H9 (cell line): Measurements from ENCODE around the gene HIC1. TPM values are rescaled to one million over a fixed set of nuclear protein-coding genes. Genes with fewer than 3 reads are reported as not detected.
A peak's percentile ranks its signal among the peaks of the same experiment; 100 is the strongest.

Experiments
- DNase-seq: peaks from one replicate; pipeline ENCODE4 v3.0.0-alpha.2; 2017
- H2AFZ ChIP-seq: one replicate; pipeline ENCODE4 v1.6.1; 2013; ENCODE audit warnings: mild to moderate bottlenecking, low read length, control low read depth, moderate library complexity
- H2AK5ac ChIP-seq: 2 replicates; pipeline ENCODE4 v1.6.1; 2013; ENCODE audit warnings: low read length, control low read depth, mixed read lengths; ENCODE audit not compliant: insufficient read length
- H2BK120ac ChIP-seq: one replicate; pipeline ENCODE4 v1.6.1; 2013; ENCODE audit warnings: low read depth, mild to moderate bottlenecking, low read length, control low read depth, inconsistent platforms; ENCODE audit not compliant: poor library complexity, severe bottlenecking
- H2BK12ac ChIP-seq: 2 replicates; pipeline ENCODE4 v1.6.1; 2013; ENCODE audit warnings: low read length, control low read depth, mixed read lengths, low read depth; ENCODE audit not compliant: insufficient read length
- H2BK15ac ChIP-seq: 2 replicates; pipeline ENCODE4 v1.6.1; 2013; ENCODE audit warnings: low read depth, low read length, control low read depth
- H2BK20ac ChIP-seq: one replicate; pipeline ENCODE4 v1.6.1; 2013; ENCODE audit warnings: low read depth, mild to moderate bottlenecking, low read length, control low read depth, inconsistent platforms; ENCODE audit not compliant: poor library complexity, severe bottlenecking
- H2BK5ac ChIP-seq: 2 replicates; pipeline ENCODE4 v1.6.1; 2013; ENCODE audit warnings: low read length, control low read depth, mixed read lengths; ENCODE audit not compliant: insufficient read length
- H3K14ac ChIP-seq: 2 replicates; pipeline ENCODE4 v1.6.1; 2013; ENCODE audit warnings: low read length, control low read depth; ENCODE audit not compliant: insufficient read depth
- H3K18ac ChIP-seq: 2 replicates; pipeline ENCODE4 v1.6.1; 2013; ENCODE audit warnings: low read depth, mild to moderate bottlenecking, mixed read lengths, low read length, control low read depth; ENCODE audit not compliant: insufficient read length
- H3K23ac ChIP-seq: 2 replicates; pipeline ENCODE4 v1.6.1; 2013; ENCODE audit warnings: low read length, control low read depth, mixed read lengths, low read depth; ENCODE audit not compliant: insufficient read length
- H3K23me2 ChIP-seq: 2 replicates; pipeline ENCODE4 v1.6.1; 2013; ENCODE audit warnings: low read depth, mild to moderate bottlenecking, mixed read lengths, low read length, control low read depth; ENCODE audit not compliant: insufficient read length, poor library complexity, severe bottlenecking
- H3K27ac ChIP-seq: 2 replicates; pipeline ENCODE4 v1.5.1; 2013; ENCODE audit warnings: low read length, control low read depth, mixed read lengths, low read depth; ENCODE audit not compliant: insufficient read length
- H3K27me3 ChIP-seq: 2 replicates; pipeline ENCODE4 v1.6.1; 2013; ENCODE audit warnings: low read length, control low read depth, inconsistent platforms; ENCODE audit not compliant: insufficient read depth
- H3K4ac ChIP-seq: 2 replicates; pipeline ENCODE4 v1.6.1; 2013; ENCODE audit warnings: low read depth, mild to moderate bottlenecking, control low read depth, inconsistent platforms, low read length, moderate library complexity
- H3K4me1 ChIP-seq: 2 replicates; pipeline ENCODE4 v1.6.1; 2013; ENCODE audit warnings: low read length, control low read depth, inconsistent platforms; ENCODE audit not compliant: insufficient read depth
- H3K4me2 ChIP-seq: 2 replicates; pipeline ENCODE4 v1.6.1; 2013; ENCODE audit warnings: low read length, control low read depth, mixed read lengths; ENCODE audit not compliant: insufficient read length, insufficient read depth
- H3K56ac ChIP-seq: 2 replicates; pipeline ENCODE4 v1.6.1; 2013; ENCODE audit warnings: low read depth, mild to moderate bottlenecking, mixed read lengths, low read length, control low read depth; ENCODE audit not compliant: insufficient read length
- H3K79me1 ChIP-seq: 2 replicates; pipeline ENCODE4 v1.6.1; 2013; ENCODE audit warnings: low read depth, mild to moderate bottlenecking, moderate library complexity, low read length, control low read depth, inconsistent platforms; ENCODE audit not compliant: insufficient read depth, poor library complexity, severe bottlenecking
- H3K79me2 ChIP-seq: 2 replicates; pipeline ENCODE4 v1.6.1; 2013; ENCODE audit warnings: low read length, control low read depth, inconsistent platforms; ENCODE audit not compliant: insufficient read depth
- H3K9ac ChIP-seq: 2 replicates; pipeline ENCODE4 v1.6.1; 2013; ENCODE audit warnings: low read length, control low read depth, mixed read lengths; ENCODE audit not compliant: insufficient read length; ENCODE audit errors: extremely low read depth
- H3K9me3 ChIP-seq: one replicate; pipeline ENCODE4 v1.6.1; 2013; ENCODE audit warnings: low read depth, low read length, inconsistent platforms; ENCODE audit not compliant: control insufficient read depth
- H3T11ph ChIP-seq: one replicate; pipeline ENCODE4 v1.6.1; 2013; ENCODE audit warnings: mild to moderate bottlenecking, low read length, control low read depth, inconsistent platforms
- H4K20me1 ChIP-seq: one replicate; pipeline ENCODE4 v1.6.1; 2013; ENCODE audit not compliant: control insufficient read depth, insufficient read length, insufficient read depth
- H4K5ac ChIP-seq: 2 replicates; pipeline ENCODE4 v1.6.1; 2013; ENCODE audit warnings: low read depth, mild to moderate bottlenecking, mixed read lengths, low read length, control low read depth; ENCODE audit not compliant: insufficient read length
- H4K8ac ChIP-seq: replicated peaks from 2 replicates; pipeline ENCODE4 v1.6.1; 2013; ENCODE audit warnings: low read length, control low read depth, mixed read lengths, low read depth; ENCODE audit not compliant: insufficient read length
- H4K91ac ChIP-seq: 2 replicates; pipeline ENCODE4 v1.6.1; 2013; ENCODE audit warnings: low read depth, mild to moderate bottlenecking, moderate library complexity, mixed read lengths, low read length, control low read depth; ENCODE audit not compliant: insufficient read length
- H3K27ac Mint-ChIP-seq, 3 experiments: 2 replicates in 2 of 3; 3 replicates in 1 of 3; pipeline ENCODE4 v1.8.0; 2020 to 2021; ENCODE audit warnings: mixed read lengths in 3 of 3, mild to moderate bottlenecking in 1 of 3, moderate library complexity in 1 of 3
- H3K27me3 Mint-ChIP-seq: 2 replicates; pipeline ENCODE4 v1.8.0; 2021; ENCODE audit warnings: low read depth, mild to moderate bottlenecking, moderate library complexity, mixed read lengths
- H3K36me3 Mint-ChIP-seq, 3 experiments: 2 replicates in 2 of 3; 3 replicates in 1 of 3; pipeline ENCODE4 v1.8.0; 2020 to 2021; ENCODE audit warnings: low read depth in 3 of 3, mixed read lengths in 3 of 3; ENCODE audit not compliant: insufficient read depth in 1 of 3
- H3K4me1 Mint-ChIP-seq, 2 experiments: 2 replicates each; pipeline ENCODE4 v1.8.0; 2020; ENCODE audit warnings: mixed read lengths in 2 of 2
- H3K4me3 Mint-ChIP-seq, 2 experiments: 2 replicates in 1 of 2; 3 replicates in 1 of 2; pipeline ENCODE4 v1.8.0; 2020 to 2021; ENCODE audit warnings: mild to moderate bottlenecking in 2 of 2, mixed read lengths in 2 of 2, moderate library complexity in 1 of 2
- H3K9me3 Mint-ChIP-seq, 2 experiments: 2 replicates in 1 of 2; 3 replicates in 1 of 2; pipeline ENCODE4 v1.8.0; 2020; ENCODE audit warnings: mild to moderate bottlenecking in 2 of 2, mixed read lengths in 2 of 2, moderate library complexity in 1 of 2
- WGBS: extraction: QIAGEN DNeasy Blood & Tissue Kit; methylation state at CpG from one replicate; pipeline ENCODE4 v1.1.7; 2013; ENCODE audit warnings: missing lambda C conversion rate, low lambda C conversion rate, mixed read lengths; ENCODE audit not compliant: insufficient read length; ENCODE audit errors: extremely low coverage; 5-methylcytosine and 5-hydroxymethylcytosine counted together
- total RNA-seq: library from RNA; stranded (reverse); gene quantifications from 2 replicates; pipeline ENCODE4 v1.2.1, GENCODE V29; 2021
- TF ChIP-seq, protein P1 (sequence below): fragments of 200-600 bp; sonication (generic); conservative IDR thresholded peaks from 3 replicates; pipeline ENCODE4 v1.8.0; 2021; ENCODE audit warnings: antibody characterized with exemption, mild to moderate bottlenecking

Gene HIC1
- total RNA-seq, 1 experiment from 2014 or later = 1.8 TPM

DNA sequence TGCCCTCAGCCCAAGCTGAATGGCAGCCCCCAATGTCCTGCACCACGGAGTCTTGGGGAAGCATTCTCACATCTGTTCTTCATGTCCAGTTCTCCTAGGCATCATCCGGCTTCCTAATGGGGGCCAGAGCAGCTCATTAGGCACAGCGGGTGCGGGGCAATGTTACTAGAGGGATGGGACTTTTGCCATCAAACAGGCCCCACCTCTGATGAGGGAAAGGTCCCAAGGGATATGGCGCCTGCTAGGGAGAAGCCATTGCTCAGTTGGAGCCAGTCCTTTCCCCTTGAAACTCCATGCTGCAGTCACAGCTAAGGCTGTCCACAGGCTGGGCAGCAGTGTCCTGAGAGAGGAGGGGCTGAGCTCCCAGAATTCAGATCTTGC lies 26.7 kb upstream of the HIC1 start:
- Histone ChIP-seq H3K79me2 (no peaks in the 10 kb centered on the region), H2AFZ (no peak overlapping the region), H4K5ac (no peak overlapping the region), H4K20me1 (no peaks in the 10 kb centered on the region), H3K79me1 (no peaks in the 10 kb centered on the region), H3K14ac (no peak overlapping the region), H3K27ac (no peak overlapping the region), H3K23ac (no peak overlapping the region), H3K23me2 (peaks cover 23% of the 10 kb centered on the region), H4K91ac (no peak overlapping the region), H2BK120ac (no peak overlapping the region), H3K4me2 (no peak overlapping the region), H3K56ac (no peak overlapping the region), H3K9me3 (no peaks in the 10 kb centered on the region), H2BK5ac (no peak overlapping the region), H2AK5ac (no peak overlapping the region), H2BK20ac (no peak overlapping the region), H3K9ac (no peak overlapping the region), H3K27me3 (peaks cover 51% of the 10 kb centered on the region), H2BK15ac (no peak overlapping the region), H3K4ac (no peak overlapping the region), H4K8ac (no peak overlapping the region), H3K18ac (no peak overlapping the region), H3T11ph (no peak overlapping the region), H3K4me1 (no peaks in the 10 kb centered on the region), H2BK12ac (no peak overlapping the region)
- DNase-seq = no peak
- peaks cover 62% of the 10 kb centered on the region for H3K27me3 Mint-ChIP-seq
- TF ChIP-seq, protein P1, sequence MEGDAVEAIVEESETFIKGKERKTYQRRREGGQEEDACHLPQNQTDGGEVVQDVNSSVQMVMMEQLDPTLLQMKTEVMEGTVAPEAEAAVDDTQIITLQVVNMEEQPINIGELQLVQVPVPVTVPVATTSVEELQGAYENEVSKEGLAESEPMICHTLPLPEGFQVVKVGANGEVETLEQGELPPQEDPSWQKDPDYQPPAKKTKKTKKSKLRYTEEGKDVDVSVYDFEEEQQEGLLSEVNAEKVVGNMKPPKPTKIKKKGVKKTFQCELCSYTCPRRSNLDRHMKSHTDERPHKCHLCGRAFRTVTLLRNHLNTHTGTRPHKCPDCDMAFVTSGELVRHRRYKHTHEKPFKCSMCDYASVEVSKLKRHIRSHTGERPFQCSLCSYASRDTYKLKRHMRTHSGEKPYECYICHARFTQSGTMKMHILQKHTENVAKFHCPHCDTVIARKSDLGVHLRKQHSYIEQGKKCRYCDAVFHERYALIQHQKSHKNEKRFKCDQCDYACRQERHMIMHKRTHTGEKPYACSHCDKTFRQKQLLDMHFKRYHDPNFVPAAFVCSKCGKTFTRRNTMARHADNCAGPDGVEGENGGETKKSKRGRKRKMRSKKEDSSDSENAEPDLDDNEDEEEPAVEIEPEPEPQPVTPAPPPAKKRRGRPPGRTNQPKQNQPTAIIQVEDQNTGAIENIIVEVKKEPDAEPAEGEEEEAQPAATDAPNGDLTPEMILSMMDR = no peak
- H3K4me1 Mint-ChIP-seq = peaks cover 12 to 26% of the 10 kb centered on the region in 2 experiments
- H3K4me3 Mint-ChIP-seq = peak overlapping the region in 1 of 2 experiments; percentile 62; a peak in 1 of 5 replicates
- no CpG with 5 or more reads among the region's 5 CpGs for WGBS
- no peak overlapping the region for H3K27ac Mint-ChIP-seq
- H3K9me3 Mint-ChIP-seq = peaks cover 5 to 6% of the 10 kb centered on the region in 2 experiments; a peak in 4 of 5 replicates
- H3K36me3 Mint-ChIP-seq = no peaks in the 10 kb centered on the region; a peak in 1 of 7 replicates
